Spinal cord (tissue), 10 donors: Measurements from ENCODE around the gene PNPLA3. TPM values are rescaled to one million over a fixed set of nuclear protein-coding genes. Genes with fewer than 3 reads are reported as not detected.

Experiments
- DNase-seq, 6 donors: peaks; one replicate each; pipeline versions ENCODE4 v3.0.0 to v3.0.0-alpha.2; 2013 to 2015; ENCODE audit warnings: low spot score in 6 of 6, low read depth in 4 of 6
- H3K27ac ChIP-seq: one replicate; pipeline ENCODE4 v1.5.1; 2013; ENCODE audit warnings: low read depth, low read length, control low read depth
- H3K27me3 ChIP-seq: one replicate; pipeline ENCODE4 v1.6.1; 2013; ENCODE audit warnings: low read length; ENCODE audit not compliant: control insufficient read depth, insufficient read depth
- H3K36me3 ChIP-seq: one replicate; pipeline ENCODE4 v1.6.1; 2013; ENCODE audit warnings: low read length; ENCODE audit not compliant: control insufficient read depth, insufficient read depth
- H3K4me1 ChIP-seq: one replicate; pipeline ENCODE4 v1.6.1; 2013; ENCODE audit warnings: low read length; ENCODE audit not compliant: control insufficient read depth, insufficient read depth
- H3K4me3 ChIP-seq: one replicate; pipeline ENCODE4 v1.5.1; 2013; ENCODE audit warnings: low read depth, low read length, control low read depth
- H3K9me3 ChIP-seq: one replicate; pipeline ENCODE4 v1.6.1; 2013; ENCODE audit warnings: low read length; ENCODE audit not compliant: control insufficient read depth, insufficient read depth
- WGBS: methylation state at CpG from one replicate; pipeline ENCODE4 v1.1.5; 2013; ENCODE audit warnings: missing lambda C conversion rate; ENCODE audit not compliant: insufficient coverage; 5-methylcytosine and 5-hydroxymethylcytosine counted together
- polyA plus RNA-seq, 2 donors: library from polyadenylated mRNA; unstranded; fragments of 120-200 nt; gene quantifications; one replicate each; pipeline ENCODE4 v1.2.1, GENCODE V29; 2013; ENCODE audit not compliant: insufficient read length in 2 of 2
- total RNA-seq, 2 donors: library from RNA; depleted of rRNA in 1 of 2; stranded (reverse); fragments of 120-200 nt in 1 of 2; fragments of >200 nt in 1 of 2; gene quantifications; one replicate each; pipeline versions ENCODE4 v1.2.3 to v1.2.4, GENCODE V29; 2013 to 2014
- donor health status: healthy.

The PNPLA3 gene
- total and polyA plus RNA-seq, 4 donors: 2.6 to 12.1 (median 8.0) TPM

- H3K27me3 ChIP-seq: no peaks in the 10 kb centered on the region
- no peak overlapping the region for H3K27ac ChIP-seq
- 96% methylated on average over 20 of the region's 20 CpGs for WGBS
- no peaks in the 10 kb centered on the region for H3K4me1 ChIP-seq
- no peaks in the 10 kb centered on the region for H3K9me3 ChIP-seq
- DNase-seq: no peak
- H3K4me3 ChIP-seq: no peak overlapping the region
- peaks cover 52% of the 10 kb centered on the region for H3K36me3 ChIP-seq
Measured at GRCh38 chr22:43944670-43945430, 21.2 kb downstream of the PNPLA3 start.

- no peaks in the 10 kb centered on the region for H3K9me3 ChIP-seq
- H3K4me1 ChIP-seq: no peaks in the 10 kb centered on the region
- peaks cover 44% of the 10 kb centered on the region for H3K36me3 ChIP-seq
- DNase-seq: peak in 2 of 6 donors; percentile 54 to 59
- H3K4me3 ChIP-seq: no peak overlapping the region
- 65% methylated on average over 12 of the region's 12 CpGs for WGBS
- H3K27ac ChIP-seq: no peak overlapping the region
- no peaks in the 10 kb centered on the region for H3K27me3 ChIP-seq
Measured at GRCh38 chr22:43945632-43946383, 22.2 kb downstream of the PNPLA3 start.

- DNase-seq: peak in 1 of 6 donors; percentile 34
- WGBS: 73% methylated on average over 6 of the region's 7 CpGs
Measured at GRCh38 chr22:43946384-43946667, 22.7 kb downstream of the PNPLA3 start.

GRCh38 chr22:43948836-43949406 is 25.3 kb downstream of the PNPLA3 start:
- H3K4me3 ChIP-seq: no peak overlapping the region
- DNase-seq: no peak
- peaks cover 38% of the 10 kb centered on the region for H3K36me3 ChIP-seq
- H3K27ac ChIP-seq: no peak overlapping the region
- no peaks in the 10 kb centered on the region for H3K9me3 ChIP-seq
- 92% methylated on average over 7 of the region's 12 CpGs for WGBS
- H3K4me1 ChIP-seq: no peaks in the 10 kb centered on the region
- no peaks in the 10 kb centered on the region for H3K27me3 ChIP-seq

More at GRCh38 chr22:43946384-43946667, 22.7 kb downstream of the PNPLA3 start:
- H3K4me3 ChIP-seq: no peak overlapping the region
- no peaks in the 10 kb centered on the region for H3K9me3 ChIP-seq
- no peaks in the 10 kb centered on the region for H3K27me3 ChIP-seq
- H3K27ac ChIP-seq: no peak overlapping the region
- peaks cover 44% of the 10 kb centered on the region for H3K36me3 ChIP-seq
- H3K4me1 ChIP-seq: no peaks in the 10 kb centered on the region

- H3K4me1 ChIP-seq: peaks cover 6% of the 10 kb centered on the region
- no peak overlapping the region for H3K27ac ChIP-seq
- WGBS: 80% methylated on average over 5 of the region's 5 CpGs
- H3K4me3 ChIP-seq: no peak overlapping the region
- H3K36me3 ChIP-seq: peaks cover 13% of the 10 kb centered on the region
- no peaks in the 10 kb centered on the region for H3K27me3 ChIP-seq
- DNase-seq: no peak
- no peaks in the 10 kb centered on the region for H3K9me3 ChIP-seq
Measured at GRCh38 chr22:43951391-43951790, 27.8 kb downstream of the PNPLA3 start.

GRCh38 chr22:43951966-43952365 is 28.4 kb downstream of the PNPLA3 start:
- WGBS: 51% methylated on average over 7 of the region's 7 CpGs
- Histone ChIP-seq H3K4me3 (no peak overlapping the region), H3K4me1 (peaks cover 11% of the 10 kb centered on the region), H3K27ac (no peak overlapping the region), H3K27me3 (no peaks in the 10 kb centered on the region), H3K36me3 (peaks cover 10% of the 10 kb centered on the region), H3K9me3 (no peaks in the 10 kb centered on the region)
- no peak for DNase-seq

GRCh38 chr22:43953988-43954785 is 30.6 kb downstream of the PNPLA3 start:
- Histone ChIP-seq H3K27ac (no peak overlapping the region), H3K4me1 (peaks cover 11% of the 10 kb centered on the region), H3K4me3 (peak overlapping the region; percentile 86), H3K36me3 (peaks cover 9% of the 10 kb centered on the region), H3K27me3 (no peaks in the 10 kb centered on the region), H3K9me3 (no peaks in the 10 kb centered on the region)
- DNase-seq: peak in 1 of 6 donors; percentile 3
- 50% methylated on average over 2 of the region's 7 CpGs for WGBS

- 0% methylated on average over 74 of the region's 74 CpGs for WGBS
- DNase-seq: peak; percentile 80 to 99 (median 90)
- no peaks in the 10 kb centered on the region for H3K9me3 ChIP-seq
- H3K36me3 ChIP-seq: peaks cover 6% of the 10 kb centered on the region
- peak within 1 kb of the TSS; percentile 82 for H3K27ac ChIP-seq
- no peaks in the 10 kb centered on the region for H3K27me3 ChIP-seq
- peaks cover 11% of the 10 kb centered on the region for H3K4me1 ChIP-seq
- H3K4me3 ChIP-seq: peak within 1 kb of the TSS; percentile 86
Measured at GRCh38 chr22:43955040-43955882, 31.7 kb downstream of the PNPLA3 start, which contains the start of gene SAMM50. TSS of gene SAMM50 (plus strand) at chr22:43955442. CDS start at chr22:43955578, 136 bp downstream.
